CD4-positive, alpha-beta T cell treated with Interleukin-6 at 100 ng/mL for 8 hours (primary cell): ENCODE measurements around the gene STK33.

ENCODE experiments used
- DNase-seq: peaks from one replicate; pipeline ENCODE4 v3.0.0-alpha.2; 2020; ENCODE audit warnings: mixed read lengths, low spot score

STK33 gene

GRCh38 chr11:8356216-8356615 lies 237.8 kb downstream of the STK33 start:
- no peak for DNase-seq

- no peak for DNase-seq
Measured at GRCh38 chr11:8355416-8355742, 238.6 kb downstream of the STK33 start.

GRCh38 chr11:8354622-8355415 lies 239.2 kb downstream of the STK33 start:
- no peak for DNase-seq

- no peak for DNase-seq
Measured at GRCh38 chr11:8352876-8353505, 241.0 kb downstream of the STK33 start.

GRCh38 chr11:8352103-8352875 lies 241.7 kb downstream of the STK33 start:
- no peak for DNase-seq

GRCh38 chr11:8351223-8351622 lies 242.8 kb downstream of the STK33 start:
- DNase-seq: no peak

- DNase-seq: no peak
Measured at GRCh38 chr11:8347978-8348377, 246.1 kb downstream of the STK33 start.

GRCh38 chr11:8346157-8346755 lies 247.8 kb downstream of the STK33 start:
- DNase-seq: no peak

- no peak for DNase-seq
Measured at GRCh38 chr11:8345179-8345578, 248.8 kb downstream of the STK33 start.

- no peak for DNase-seq
Measured at GRCh38 chr11:8344346-8344745, 249.7 kb downstream of the STK33 start.

- DNase-seq: no peak
Measured at GRCh38 chr11:8342821-8343681, 251.0 kb downstream of the STK33 start.

- DNase-seq: no peak
Measured at GRCh38 chr11:8341996-8342395, 252.0 kb downstream of the STK33 start.
